K562 (cell line): ENCODE measurements around the gene DOK4. TPM values are rescaled to one million over a fixed set of nuclear protein-coding genes. Genes with fewer than 3 reads are reported as not detected.

ENCODE experiments used
- ATAC-seq: fragments of 200-7000 bp; cut with Tn5 transposase; 3 replicates; pipeline ENCODE4 v1.9.1; 2020; ENCODE audit warnings: moderate library complexity
- BruUV-seq: library from RNA; stranded (reverse); fragments of 400-500 nt; replicated peaks from 2 replicates; lab custom pipeline; 2021; lab: Mats Ljungman, UMichigan
- CTCF ChIA-PET: fragments of 300-600 bp; formaldehyde crosslinking; extraction: SDS; loops from one replicate; lab custom pipeline; 2021; ENCODE audit warnings: low intra/inter-chr PET ratio; lab: Yijun Ruan, JAX
- POLR2A ChIA-PET: fragments of 300-600, 350-650 bp; sonication (Branson Sonifier 250); formaldehyde crosslinking; extraction: SDS; loops from one replicate; lab custom pipeline; 2021; ENCODE audit warnings: antibody characterized with exemption, inconsistent platforms; lab: Yijun Ruan, JAX
- DNase-seq, 4 experiments: peaks; one replicate each; pipeline versions ENCODE4 v3.0.0 to v3.0.0-alpha.2; 2011 to 2018; ENCODE audit warnings: low spot score in 3 of 4, mixed read lengths in 3 of 4; ENCODE audit errors: extremely low read depth in 1 of 4
- FAIRE-seq: peaks from 2 replicates; lab custom pipeline; 2011; peaks lifted over from hg19 to GRCh38; lab: Jason Lieb, UNC
- H2AFZ ChIP-seq: 2 replicates; pipeline ENCODE4 v1.6.0; 2011; ENCODE audit warnings: low read depth, low read length, control low read depth, inconsistent platforms
- H3K27ac ChIP-seq: fragments of 200-600 bp; 3 replicates; pipeline ENCODE4 v1.8.0; 2011; ENCODE audit warnings: low read depth, mild to moderate bottlenecking, control low read depth, inconsistent platforms, low read length, moderate library complexity, mixed read lengths; ENCODE audit errors: extremely low read depth
- H3K27me3 ChIP-seq, 2 experiments: fragments of 300-600 bp in 1 of 2; 2 replicates in 1 of 2; 3 replicates in 1 of 2; pipeline versions ENCODE4 v1.6.0 to v1.8.0; 2011; ENCODE audit warnings: inconsistent platforms in 2 of 2, low read length in 2 of 2, mild to moderate bottlenecking in 1 of 2, mixed read lengths in 1 of 2, moderate library complexity in 1 of 2; ENCODE audit not compliant: control insufficient read depth in 2 of 2, insufficient read depth in 2 of 2
- H3K36me3 ChIP-seq: fragments of 300-600 bp; 3 replicates; pipeline ENCODE4 v1.8.0; 2011; ENCODE audit warnings: mild to moderate bottlenecking, low read length, inconsistent platforms; ENCODE audit not compliant: control insufficient read depth, insufficient read depth
- H3K4me1 ChIP-seq, 2 experiments: fragments of 200-600 bp in 1 of 2; replicated peaks in 1 of 2; 2 replicates in 1 of 2; 3 replicates in 1 of 2; pipeline versions ENCODE4 v1.5.1 to v1.8.0; 2011; ENCODE audit warnings: inconsistent platforms in 2 of 2, low read length in 2 of 2, mild to moderate bottlenecking in 1 of 2, mixed read lengths in 1 of 2, moderate library complexity in 1 of 2; ENCODE audit not compliant: control insufficient read depth in 2 of 2, insufficient read depth in 2 of 2
- H3K4me2 ChIP-seq: 2 replicates; pipeline ENCODE4 v1.6.1; 2011; ENCODE audit warnings: low read length, control low read depth, inconsistent platforms, mixed read lengths; ENCODE audit not compliant: insufficient read depth
- H3K4me3 ChIP-seq: fragments of 200-600 bp; sonication (generic), shearing (Covaris generic); 2 replicates; pipeline ENCODE4 v1.5.1; 2016; ENCODE audit warnings: control low read depth, inconsistent platforms
- H3K79me2 ChIP-seq: fragments of 200-600 bp; 3 replicates; pipeline ENCODE4 v1.8.0; 2011; ENCODE audit warnings: low read length, inconsistent platforms; ENCODE audit not compliant: control insufficient read depth, insufficient read depth
- H3K9ac ChIP-seq, 2 experiments: 2 replicates each; pipeline versions ENCODE4 v1.6.0 to v1.6.1; 2011; ENCODE audit warnings: low read depth in 2 of 2, low read length in 2 of 2, control low read depth in 1 of 2, inconsistent platforms in 1 of 2, mild to moderate bottlenecking in 1 of 2, mixed read lengths in 1 of 2; ENCODE audit not compliant: insufficient read depth in 1 of 2
- H3K9me1 ChIP-seq: one replicate; pipeline ENCODE4 v1.6.0; 2011; ENCODE audit warnings: inconsistent platforms, mild to moderate bottlenecking, low read length, moderate library complexity; ENCODE audit not compliant: control insufficient read depth, insufficient read depth
- H3K9me3 ChIP-seq: replicated peaks from 2 replicates; pipeline ENCODE4 v1.5.1; 2011; ENCODE audit warnings: low read depth, low read length, inconsistent platforms; ENCODE audit not compliant: control insufficient read depth, insufficient read depth
- H4K20me1 ChIP-seq: replicated peaks from 2 replicates; pipeline ENCODE4 v1.6.1; 2011; ENCODE audit warnings: low read length, inconsistent platforms, mixed read lengths; ENCODE audit not compliant: control insufficient read depth, insufficient read depth
- PML ChIP-seq: IDR thresholded peaks from 2 replicates; pipeline ENCODE4 v1.6.1; 2012; ENCODE audit warnings: low read length, inconsistent platforms
- TBP ChIP-seq: optimal IDR thresholded peaks from 2 replicates; pipeline ENCODE3; 2011; ENCODE audit warnings: low read depth, low read length, improper control_type of control experiment
- TRIM24 ChIP-seq, 2 experiments: fragments of 450-650 bp; IDR thresholded peaks; 2 replicates each; pipeline ENCODE4 v1.6.1; 2016
- WGBS: fragments of 100-300 bp; shearing (Covaris generic); methylation state at CpG from one replicate; pipeline ENCODE4 v1.1.6; 2016; ENCODE audit warnings: low coverage, mixed read lengths; ENCODE audit not compliant: insufficient coverage; ENCODE audit errors: missing lambda C conversion rate; 5-methylcytosine and 5-hydroxymethylcytosine counted together
- in situ Hi-C: fragments of 300-500 bp; cut with MboI; formaldehyde crosslinking; loops from 4 replicates; pipeline ENCODE4 v1.15.0; 2018; ENCODE audit warnings: inconsistent platforms, mixed read lengths
- intact Hi-C: fragments of 100-400 bp; cut with micrococcal nuclease; formaldehyde crosslinking; loops from 2 replicates; pipeline ENCODE4 v1.14.2; 2022
- polyA plus RNA-seq, 8 experiments: library from polyadenylated mRNA; depleted of rRNA in 4 of 8; stranded (reverse) in 5 of 8; unstranded in 3 of 8; fragments of >200 nt; fragmentation: Nextera tagmentation in 2 of 8; fragmentation: Illumina TruSeq in 1 of 8; extraction: Ambion mirVana in 2 of 8; extraction: Trizol in 1 of 8; gene quantifications; 2 replicates each; pipeline versions ENCODE4 v1.2.1 to v1.2.3, GENCODE V29; 2011 to 2014; ENCODE audit warnings: inconsistent platforms in 1 of 8, missing spikeins in 1 of 8
- total RNA-seq, 7 experiments: library from RNA; depleted of rRNA in 6 of 7; stranded (reverse); fragments of >200 nt in 6 of 7; fragmentation: Illumina TruSeq in 2 of 7; extraction: Trizol in 2 of 7; gene quantifications; 2 replicates each; pipeline versions ENCODE4 v1.2.1 to v1.2.3, GENCODE V29; 2011 to 2021; ENCODE audit warnings: low replicate concordance in 1 of 7
- TF ChIP-seq, protein P1 (sequence below): IDR thresholded peaks from 3 replicates; pipeline ENCODE4 v1.6.1; 2011; ENCODE audit warnings: borderline replicate concordance, mild to moderate bottlenecking, moderate library complexity; ENCODE audit not compliant: insufficient read length; ENCODE audit errors: extremely low read depth

Gene DOK4
- total and polyA plus RNA-seq, 9 of the 15 experiments (the other 6 are each of a cell fraction or from before 2014, with no cell fraction given) = 0.10 to 14.4 (median 8.3) TPM

DNA sequence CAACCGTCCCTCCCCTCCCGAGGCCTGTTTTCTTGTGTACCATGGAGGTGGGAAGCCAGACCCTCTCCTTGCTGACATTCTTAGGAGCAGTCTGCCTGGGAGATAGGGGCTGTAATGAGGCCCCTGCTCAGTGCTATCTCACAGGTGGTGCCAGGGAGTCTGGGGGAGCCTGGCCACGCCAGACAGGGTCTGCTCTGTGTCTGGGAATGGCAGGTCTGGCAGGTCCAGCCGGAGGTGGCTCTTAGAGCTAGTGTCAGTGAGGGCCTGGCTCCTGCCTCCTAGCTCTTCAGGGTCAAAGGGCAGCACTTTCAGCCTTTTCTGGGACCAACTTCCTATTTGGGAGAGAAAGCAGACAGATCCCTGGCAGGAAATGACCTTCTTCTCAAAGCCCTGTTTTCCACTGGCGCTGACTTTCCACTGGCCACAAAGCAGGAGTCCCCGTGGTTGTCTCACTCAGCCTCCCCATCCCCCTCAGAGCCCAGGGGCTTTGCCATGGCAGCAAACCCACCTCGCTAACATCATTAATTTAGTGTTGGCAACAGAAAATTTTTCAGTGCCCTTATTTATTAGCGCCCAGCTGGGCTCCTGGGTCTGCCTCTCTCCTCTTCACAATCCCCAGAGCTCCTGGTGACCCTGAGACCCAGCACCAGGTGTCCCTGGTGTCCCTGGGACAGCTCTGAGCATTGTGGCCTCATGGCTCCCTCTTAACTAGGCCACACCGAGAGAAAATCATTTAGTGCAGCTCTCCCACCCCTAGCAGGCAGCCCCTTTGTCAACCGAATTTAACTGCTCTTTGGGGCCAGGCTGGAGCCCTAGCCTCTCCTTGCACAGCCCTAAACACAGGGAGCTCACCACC lies 24.0 kb upstream of the DOK4 start:
- ChIA-PET CTCF (no interaction called here), POLR2A (interaction anchor here (0.6 to 1.7 kb wide), 7 partner anchors 8 to 400 kb away, joined by 3 to 4 read pairs (median 3); no protein-coding TSS in a partner anchor)
- ATAC-seq (no peak), FAIRE-seq (no peak), DNase-seq (no peak)
- no TSS peak for BruUV-seq
- H3K27ac ChIP-seq = no peak overlapping the region
- no peak overlapping the region for H3K4me2 ChIP-seq
- no peak overlapping the region for H3K4me3 ChIP-seq
- peak overlapping the region in 1 of 2 experiments; percentile 79; a peak in 2 of 4 replicates for H3K9ac ChIP-seq
- no peaks in the 10 kb centered on the region for H3K9me1 ChIP-seq
- WGBS = 32% methylated on average over 10 of the region's 10 CpGs
- H3K27me3 ChIP-seq = peaks cover 0 to 18% of the 10 kb centered on the region in 2 experiments; a peak in 2 of 5 replicates
- TF ChIP-seq PML = no peak
- TF ChIP-seq, protein P1, sequence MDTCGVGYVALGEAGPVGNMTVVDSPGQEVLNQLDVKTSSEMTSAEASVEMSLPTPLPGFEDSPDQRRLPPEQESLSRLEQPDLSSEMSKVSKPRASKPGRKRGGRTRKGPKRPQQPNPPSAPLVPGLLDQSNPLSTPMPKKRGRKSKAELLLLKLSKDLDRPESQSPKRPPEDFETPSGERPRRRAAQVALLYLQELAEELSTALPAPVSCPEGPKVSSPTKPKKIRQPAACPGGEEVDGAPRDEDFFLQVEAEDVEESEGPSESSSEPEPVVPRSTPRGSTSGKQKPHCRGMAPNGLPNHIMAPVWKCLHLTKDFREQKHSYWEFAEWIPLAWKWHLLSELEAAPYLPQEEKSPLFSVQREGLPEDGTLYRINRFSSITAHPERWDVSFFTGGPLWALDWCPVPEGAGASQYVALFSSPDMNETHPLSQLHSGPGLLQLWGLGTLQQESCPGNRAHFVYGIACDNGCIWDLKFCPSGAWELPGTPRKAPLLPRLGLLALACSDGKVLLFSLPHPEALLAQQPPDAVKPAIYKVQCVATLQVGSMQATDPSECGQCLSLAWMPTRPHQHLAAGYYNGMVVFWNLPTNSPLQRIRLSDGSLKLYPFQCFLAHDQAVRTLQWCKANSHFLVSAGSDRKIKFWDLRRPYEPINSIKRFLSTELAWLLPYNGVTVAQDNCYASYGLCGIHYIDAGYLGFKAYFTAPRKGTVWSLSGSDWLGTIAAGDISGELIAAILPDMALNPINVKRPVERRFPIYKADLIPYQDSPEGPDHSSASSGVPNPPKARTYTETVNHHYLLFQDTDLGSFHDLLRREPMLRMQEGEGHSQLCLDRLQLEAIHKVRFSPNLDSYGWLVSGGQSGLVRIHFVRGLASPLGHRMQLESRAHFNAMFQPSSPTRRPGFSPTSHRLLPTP = no peak
- TF ChIP-seq TRIM24 (IDR thresholded peaks at IDR 0.05) = no peak
- TF ChIP-seq TBP = no peak
- peak overlapping the region; percentile 33; the same call in 1 of the 2 replicates for H2AFZ ChIP-seq
- in situ Hi-C loops (no loop called here), intact Hi-C loops (loop anchor here (10.0 kb wide), 1 partner anchor 425 kb away; no protein-coding TSS in a partner anchor)
- no peaks in the 10 kb centered on the region for H3K36me3 ChIP-seq
- H4K20me1 ChIP-seq = 0 out of 2 replicates have a peak, but pooled peaks cover 3% of the 10 kb centered on the region
- no peaks in the 10 kb centered on the region for H3K79me2 ChIP-seq
- H3K4me1 ChIP-seq = peaks cover 0 to 9% of the 10 kb centered on the region in 2 experiments; a peak in 3 of 5 replicates
- no peaks in the 10 kb centered on the region for H3K9me3 ChIP-seq
